Smooth muscle cell (in vitro differentiated cells): ENCODE data around the gene NOTO. TPM values are rescaled to one million over a fixed set of nuclear protein-coding genes. Genes with fewer than 3 reads are reported as not detected.

Source experiments
- DNase-seq: peaks from one replicate; lab custom pipeline; 2025; ENCODE audit not compliant: unreplicated experiment; lab: John Stamatoyannopoulos, UW
- H2AFZ ChIP-seq: fragments of 200-600 bp; sonication (generic); 2 replicates; pipeline ENCODE4 v1.6.0; 2016; ENCODE audit warnings: antibody characterized with exemption, low read depth, mild to moderate bottlenecking
- H3F3A ChIP-seq: fragments of 200-600 bp; sonication (generic); 2 replicates; pipeline ENCODE4 v1.6.0; 2017; ENCODE audit warnings: antibody characterized with exemption, low read depth
- H3K27ac ChIP-seq: fragments of 200-600 bp; sonication (generic); 2 replicates; pipeline ENCODE4 v1.5.1; 2016; ENCODE audit warnings: low read depth, mild to moderate bottlenecking
- H3K27me3 ChIP-seq: fragments of 200-600 bp; sonication (generic); 2 replicates; pipeline ENCODE4 v1.6.1; 2016; ENCODE audit warnings: low read depth, mild to moderate bottlenecking
- H3K36me3 ChIP-seq: fragments of 200-600 bp; sonication (generic); 2 replicates; pipeline ENCODE4 v1.5.1; 2016; ENCODE audit warnings: low read depth
- H3K4me1 ChIP-seq: fragments of 200-600 bp; sonication (generic); 2 replicates; pipeline ENCODE4 v1.5.1; 2016; ENCODE audit warnings: low read depth
- H3K4me2 ChIP-seq: fragments of 200-600 bp; sonication (generic); 2 replicates; pipeline ENCODE4 v1.6.0; 2016; ENCODE audit warnings: mild to moderate bottlenecking
- H3K4me3 ChIP-seq: fragments of 200-600 bp; sonication (generic); 2 replicates; pipeline ENCODE4 v1.5.1; 2016; ENCODE audit warnings: mild to moderate bottlenecking
- H3K79me2 ChIP-seq: fragments of 200-600 bp; sonication (generic); 2 replicates; pipeline ENCODE4 v1.6.0; 2016; ENCODE audit warnings: low read depth, mild to moderate bottlenecking
- H3K9ac ChIP-seq: fragments of 200-600 bp; sonication (generic); 2 replicates; pipeline ENCODE4 v1.6.0; 2016; ENCODE audit warnings: low read depth
- H3K9me3 ChIP-seq: fragments of 200-600 bp; sonication (generic); replicated peaks from 2 replicates; pipeline ENCODE4 v1.5.1; 2016; ENCODE audit warnings: low read depth
- H4K20me1 ChIP-seq: fragments of 200-600 bp; sonication (generic); 2 replicates; pipeline ENCODE4 v1.6.0; 2016; ENCODE audit warnings: low read depth
- CTCF ChIP-seq: fragments of 200-600 bp; sonication (generic); IDR thresholded peaks from 2 replicates; pipeline ENCODE4 v1.5.1; 2017; ENCODE audit warnings: borderline replicate concordance, mild to moderate bottlenecking, antibody characterized with exemption; ENCODE audit not compliant: insufficient read depth, poor library complexity, severe bottlenecking
- WGBS: methylation state at CpG from one replicate; pipeline ENCODE4 v1.1.7; 2016; ENCODE audit warnings: low lambda C conversion rate; 5-methylcytosine and 5-hydroxymethylcytosine counted together
- polyA plus RNA-seq: library from polyadenylated mRNA; unstranded; fragments of >200 nt; fragmentation: Nextera tagmentation; extraction: Ambion mirVana; gene quantifications from 2 replicates; pipeline ENCODE4 v1.2.1, GENCODE V29; 2016
- total RNA-seq: library from RNA; depleted of rRNA; stranded (reverse); fragments of >200 nt; gene quantifications from 2 replicates; pipeline ENCODE4 v1.2.3, GENCODE V29; 2014

Gene NOTO
- total and polyA plus RNA-seq, 2 experiments from 2014 or later: not detected

GRCh38 chr2:73217826-73218225 is 15.5 kb downstream of the NOTO start:
- TF ChIP-seq CTCF: no peak
- WGBS: 95% methylated on average over 2 of the region's 2 CpGs
- Histone ChIP-seq H3K79me2 (peaks cover 29% of the 10 kb centered on the region), H3K9me3 (no peaks in the 10 kb centered on the region), H3F3A (peaks cover 6% of the 10 kb centered on the region), H2AFZ (no peak overlapping the region), H3K9ac (no peak overlapping the region), H3K27me3 (no peaks in the 10 kb centered on the region), H3K4me1 (peaks cover 9% of the 10 kb centered on the region), H3K36me3 (no peaks in the 10 kb centered on the region), H3K27ac (no peak overlapping the region), H3K4me3 (no peak overlapping the region), H3K4me2 (no peak overlapping the region), H4K20me1 (no peaks in the 10 kb centered on the region)
- no peak for DNase-seq

- Histone ChIP-seq H3K9me3 (no peaks in the 10 kb centered on the region), H2AFZ (no peak overlapping the region), H3K27ac (no peak overlapping the region), H3K9ac (no peak overlapping the region), H3F3A (peaks cover 2% of the 10 kb centered on the region), H3K4me1 (peaks cover 9% of the 10 kb centered on the region), H3K4me3 (no peak overlapping the region), H3K27me3 (no peaks in the 10 kb centered on the region), H3K4me2 (no peak overlapping the region), H3K79me2 (peaks cover 29% of the 10 kb centered on the region), H3K36me3 (no peaks in the 10 kb centered on the region), H4K20me1 (no peaks in the 10 kb centered on the region)
- no peak for DNase-seq
- no peak for TF ChIP-seq CTCF
Observed at GRCh38 chr2:73218298-73218697, 15.9 kb downstream of the NOTO start.

- Histone ChIP-seq H3K27ac (no peak overlapping the region), H3K4me2 (no peak overlapping the region), H3K36me3 (no peaks in the 10 kb centered on the region), H3K9ac (no peak overlapping the region), H3K27me3 (no peaks in the 10 kb centered on the region), H3K79me2 (no peaks in the 10 kb centered on the region), H3K9me3 (no peaks in the 10 kb centered on the region), H3F3A (no peaks in the 10 kb centered on the region), H4K20me1 (no peaks in the 10 kb centered on the region), H2AFZ (no peak overlapping the region), H3K4me3 (no peak overlapping the region), H3K4me1 (no peaks in the 10 kb centered on the region)
- no peak for DNase-seq
- no peak for TF ChIP-seq CTCF
- whole genome bisulfite sequencing: 93% methylated on average over 4 of the region's 4 CpGs
Observed at GRCh38 chr2:73223821-73224220, 21.4 kb downstream of the NOTO start.

GRCh38 chr2:73225513-73226360 is 23.4 kb downstream of the NOTO start:
- Histone ChIP-seq H3K79me2 (no peaks in the 10 kb centered on the region), H3K27ac (no peak overlapping the region), H2AFZ (no peak overlapping the region), H3K4me2 (no peak overlapping the region), H4K20me1 (no peaks in the 10 kb centered on the region), H3K4me1 (no peaks in the 10 kb centered on the region), H3K9me3 (no peaks in the 10 kb centered on the region), H3K9ac (no peak overlapping the region), H3K36me3 (no peaks in the 10 kb centered on the region), H3F3A (no peaks in the 10 kb centered on the region), H3K4me3 (no peak overlapping the region), H3K27me3 (no peaks in the 10 kb centered on the region)
- no peak for TF ChIP-seq CTCF
- 97% methylated on average over 9 of the region's 9 CpGs for WGBS
- no peak for DNase-seq
